ENCODE data around the gene YEATS2. TPM values are rescaled to one million over a fixed set of nuclear protein-coding genes. Genes with fewer than 3 reads are reported as not detected.
"Not testable (repeated sequence)": the region's sequence is repeated elsewhere in the genome, so short reads cannot be mapped to it uniquely, and the experiment has no call there.

YEATS2 gene
- 62.1 TPM for total RNA-seq

DNA sequence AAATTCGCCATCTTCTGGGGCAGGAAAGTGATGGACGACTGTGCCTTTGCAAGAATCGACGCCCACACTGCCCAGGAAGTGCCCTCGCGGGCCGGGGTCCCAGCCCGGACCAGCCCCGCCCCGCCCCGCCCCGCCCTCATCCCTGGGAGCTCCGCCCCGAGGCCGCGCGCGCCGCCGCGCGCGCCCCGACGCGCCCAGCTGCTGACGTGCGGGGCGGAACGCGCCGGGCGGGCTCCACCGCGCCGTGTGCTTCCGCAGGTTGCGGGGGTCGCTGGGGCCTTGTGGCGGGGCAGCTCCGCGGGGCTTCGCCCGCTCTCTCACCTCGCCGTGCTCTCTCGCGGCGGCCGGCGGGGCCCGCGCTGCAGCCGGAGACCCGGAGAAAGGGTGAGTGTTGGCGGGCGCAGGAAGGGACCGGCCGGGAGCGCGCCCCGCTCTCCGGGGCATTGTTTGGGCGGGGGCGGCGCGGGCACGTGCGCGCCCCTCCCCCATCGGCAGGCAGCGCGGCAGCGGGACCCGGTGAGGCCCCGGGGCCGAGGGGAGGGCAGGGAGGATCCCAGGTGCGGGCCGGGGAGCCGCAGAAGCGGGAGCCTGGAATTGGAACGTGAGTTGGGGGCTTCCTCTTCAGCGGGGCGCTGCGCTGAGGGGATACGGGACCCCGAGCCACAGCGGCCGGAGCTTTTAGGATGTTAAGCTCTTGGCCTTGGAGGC, at the start of gene YEATS2:
Gene YEATS2 (plus strand): TSS at position 188 of the 708 bp plus-strand sequence. CDS start 17,366 bp downstream, outside the sequence.
- DNase-seq = peak; percentile 57

- DNase-seq = no peak
Measured at GRCh38 chr3:183650554-183650953, 47.0 kb upstream of the YEATS2 start.

GRCh38 chr3:183653209-183654064, 44.2 kb upstream of the YEATS2 start:
- DNase-seq = no peak

DNA sequence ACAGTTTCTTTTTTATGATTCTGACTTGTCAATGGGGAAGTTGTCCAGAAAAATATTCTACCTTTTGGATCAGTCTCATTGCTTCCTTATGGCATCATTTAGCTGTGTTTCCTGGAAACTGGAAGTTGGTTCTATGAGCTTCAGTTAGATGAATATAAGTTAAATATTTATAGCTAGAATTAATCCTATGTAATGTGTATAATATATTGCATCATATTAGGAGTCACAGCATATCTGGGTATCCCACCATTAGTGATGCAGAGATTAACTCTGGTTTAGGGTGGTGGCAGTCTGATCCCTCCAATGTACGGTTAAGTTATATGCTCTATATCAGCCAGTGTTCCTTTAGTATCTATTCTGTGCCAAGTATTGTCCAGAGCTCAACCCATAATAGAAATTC, 42.9 kb upstream of the YEATS2 start:
- no peak for DNase-seq

DNA sequence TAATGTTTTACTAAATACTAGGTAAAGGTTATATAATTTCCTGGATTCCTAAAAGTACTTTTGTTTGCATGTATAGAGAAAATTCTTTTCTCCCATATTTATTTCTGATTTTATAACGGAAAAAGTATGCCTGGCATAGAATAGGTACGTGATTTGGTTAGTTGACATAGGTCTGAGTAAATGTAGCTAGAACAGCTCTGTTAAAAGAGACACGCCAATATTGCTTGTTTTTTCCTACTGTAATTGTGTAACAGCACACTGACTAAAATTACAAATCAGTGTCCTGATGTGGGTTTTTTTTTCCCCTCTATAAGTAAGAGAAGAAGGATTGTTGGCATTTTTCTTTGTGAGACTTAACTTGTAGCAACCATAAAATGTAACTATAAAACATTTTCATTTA, 35.5 kb upstream of the YEATS2 start:
- DNase-seq = no peak

- no peak for DNase-seq
Measured at GRCh38 chr3:183664913-183665381, 32.6 kb upstream of the YEATS2 start.

GRCh38 chr3:183680061-183680460, 17.5 kb upstream of the YEATS2 start:
- DNase-seq = no peak

GRCh38 chr3:183687705-183688104, 9.9 kb upstream of the YEATS2 start:
- DNase-seq = no peak

DNA sequence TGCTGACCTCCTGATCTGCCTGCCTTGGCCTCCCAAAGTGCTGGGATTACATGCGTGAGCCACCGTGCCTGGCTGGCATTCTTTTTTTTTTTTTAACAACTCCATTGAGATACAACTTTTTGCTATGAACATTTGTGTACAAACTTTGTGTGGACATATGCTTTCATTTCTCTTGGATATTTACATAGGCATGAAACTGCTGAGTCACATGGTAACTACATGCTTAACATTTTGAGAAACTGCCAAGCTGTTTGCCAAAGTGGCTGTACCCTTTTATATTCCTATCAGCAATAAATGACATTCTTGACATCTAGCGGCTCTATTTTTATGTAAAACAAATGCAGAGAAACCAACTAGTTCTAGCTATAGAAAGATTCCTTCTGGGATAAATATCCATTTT, 8.7 kb upstream of the YEATS2 start:
- no peak for DNase-seq

- DNase-seq = not testable (repeated sequence)
Measured at GRCh38 chr3:183689621-183690020, 8.0 kb upstream of the YEATS2 start.

DNA sequence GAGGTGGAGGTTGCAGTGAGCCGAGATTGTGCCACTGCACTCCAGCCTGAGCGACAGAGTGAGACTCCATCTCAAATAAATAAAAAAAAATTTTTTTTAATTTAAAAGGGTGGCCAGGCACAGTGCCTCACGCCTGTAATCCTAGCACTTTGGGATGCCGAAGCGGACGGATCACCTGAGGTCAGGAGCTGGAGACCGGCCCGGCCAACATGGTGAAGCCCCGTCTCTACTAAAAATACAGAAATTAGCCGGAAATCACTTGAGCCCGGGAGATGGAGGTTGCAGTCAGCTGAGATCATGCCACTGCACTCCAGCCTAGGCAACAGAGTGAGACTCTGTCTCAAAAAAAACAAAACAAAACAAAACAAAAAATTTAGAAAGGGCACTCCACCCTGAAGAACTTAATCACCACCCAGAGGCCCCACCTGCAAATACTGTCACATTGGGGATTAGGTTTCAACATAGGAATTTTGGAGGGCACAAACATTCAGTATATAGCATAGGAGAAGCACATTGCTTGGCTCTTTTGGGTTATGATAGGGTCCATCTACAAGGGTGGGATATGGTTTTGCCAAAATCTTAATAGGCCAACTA, 7.1 kb upstream of the YEATS2 start:
- no peak for DNase-seq

DNA sequence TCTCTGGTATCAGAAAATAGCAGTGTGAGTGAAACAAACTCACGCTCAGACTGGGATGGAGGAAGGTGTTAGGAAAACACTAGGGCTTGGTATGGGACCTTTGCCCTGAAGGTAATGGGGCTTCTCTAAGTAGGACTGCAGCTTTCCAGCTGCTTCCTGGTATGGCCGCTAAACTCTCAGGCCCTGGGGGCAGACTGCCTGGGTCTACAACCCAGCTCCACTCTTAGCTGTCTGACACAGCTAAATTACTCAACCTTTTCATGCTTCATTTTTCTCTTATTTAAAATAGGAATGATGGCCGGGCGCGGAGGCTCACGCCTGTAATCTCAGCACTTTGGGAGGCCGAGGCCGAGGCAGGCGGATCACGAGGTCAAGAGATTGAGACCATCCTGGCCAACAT, 5.2 kb upstream of the YEATS2 start:
- DNase-seq = no peak

- no peak for DNase-seq
Measured at GRCh38 chr3:183695569-183696364, 1.8 kb upstream of the YEATS2 start.

DNA sequence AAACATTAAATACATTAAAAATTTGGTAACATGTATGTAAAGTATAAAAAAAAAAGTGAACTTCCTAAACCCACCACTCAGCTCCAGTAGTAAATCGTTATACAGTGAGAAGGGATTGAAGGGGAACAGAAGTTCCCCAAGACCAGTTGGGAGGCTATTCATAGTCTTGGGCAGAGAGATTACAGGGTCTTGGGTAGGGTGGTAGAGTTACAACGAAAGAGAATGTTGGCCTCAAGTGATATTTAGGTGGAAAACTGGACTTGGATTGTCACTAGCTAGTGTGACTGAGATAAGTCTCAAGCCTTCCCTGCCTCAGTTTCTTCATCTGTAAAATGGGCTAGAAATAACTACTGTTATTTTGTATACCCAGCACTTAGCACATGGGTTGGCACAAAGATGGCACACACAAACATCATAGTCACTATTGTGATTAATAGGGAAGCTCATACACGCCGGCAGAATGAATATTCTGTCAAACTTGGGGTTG, 431 bp upstream of the YEATS2 start:
- DNase-seq = no peak

GRCh38 chr3:183698318-183698751, 738 bp downstream of the YEATS2 start:
- peak; percentile 36 for DNase-seq

DNA sequence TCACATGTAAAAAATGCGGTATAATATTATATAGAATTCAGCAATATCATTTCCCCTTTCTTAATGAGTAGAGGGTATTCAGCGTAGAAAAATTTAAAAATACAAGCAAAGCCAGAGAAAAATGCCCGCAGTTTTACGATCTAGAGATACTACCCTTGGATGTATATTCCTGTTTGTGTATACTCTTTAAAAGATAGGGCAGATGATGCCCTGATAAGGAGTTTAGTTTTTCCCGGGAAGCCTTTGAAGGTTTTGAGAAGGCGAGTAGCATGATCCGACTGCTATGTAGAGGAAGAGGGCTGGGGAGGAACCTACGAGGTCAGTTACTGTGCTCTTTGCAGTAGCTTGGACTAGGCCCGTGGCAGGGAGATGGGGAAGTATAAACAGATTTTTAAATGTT, 1.2 kb downstream of the YEATS2 start:
- no peak for DNase-seq

GRCh38 chr3:183699238-183699947, 1.8 kb downstream of the YEATS2 start:
- DNase-seq = no peak

GRCh38 chr3:183701744-183702143, 4.1 kb downstream of the YEATS2 start:
- no peak for DNase-seq

DNA sequence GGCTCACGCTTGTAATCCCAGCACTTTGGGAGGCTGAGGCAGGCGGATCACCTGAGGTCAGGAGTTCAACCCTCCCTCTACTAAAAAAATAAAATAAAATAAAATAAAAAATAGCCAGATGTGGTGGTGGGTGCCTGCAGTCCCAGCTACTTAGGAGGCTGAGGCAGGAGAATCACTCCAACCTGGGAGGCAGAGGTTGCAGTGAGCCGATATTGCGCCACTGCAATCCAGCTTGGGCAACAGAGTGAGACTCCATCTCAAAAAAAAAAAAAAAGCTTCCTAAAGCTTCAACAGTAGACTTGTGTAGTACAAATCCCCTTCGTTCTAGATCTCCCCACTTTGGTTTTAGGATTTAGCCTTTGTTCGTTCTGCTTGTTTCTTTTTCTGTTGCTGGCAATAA, 6.3 kb downstream of the YEATS2 start:
- not testable (repeated sequence) for DNase-seq

DNA sequence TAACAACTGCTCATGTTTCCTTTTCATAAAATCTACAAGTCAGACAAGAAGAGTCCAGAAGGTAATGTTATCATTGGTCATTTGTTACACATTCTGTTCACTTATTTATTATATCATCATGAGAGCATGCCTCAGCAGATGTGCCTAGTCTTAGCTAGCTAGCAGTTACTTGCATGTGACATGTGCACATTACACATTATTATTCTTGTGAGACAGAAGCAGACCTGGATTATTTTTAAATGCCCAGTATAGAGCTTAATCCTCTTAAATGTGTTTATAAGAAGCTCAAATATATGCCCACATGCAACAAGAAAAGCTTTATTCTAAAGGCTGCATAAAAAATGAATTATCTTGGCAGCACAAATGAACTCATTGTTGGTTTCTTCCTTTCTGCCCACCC, 12.6 kb downstream of the YEATS2 start:
- DNase-seq = no peak

GRCh38 chr3:183711516-183711915, 13.9 kb downstream of the YEATS2 start:
- no peak for DNase-seq
